Hematopoietic multipotent progenitor cell treated with erythropoietin and hydrocortisone succinate and interleukin-3 and kit ligand, for 15 days (in vitro differentiated cells): ENCODE results near the gene SHTN1.

Experiments
- DNase-seq: peaks from one replicate; pipeline ENCODE4 v3.0.0-alpha.2; 2015; ENCODE audit warnings: low spot score

The SHTN1 gene

GRCh38 chr10:117005026-117005526 is at the start of gene SHTN1:
Gene SHTN1 (minus strand): TSS chr10:117005187. CDS start chr10:117005079, 108 bp downstream.
- no peak for DNase-seq

- DNase-seq = no peak
Measured at GRCh38 chr10:117053482-117053881, 48.5 kb upstream of the SHTN1 start.

- DNase-seq = no peak
Measured at GRCh38 chr10:117047947-117048346, 43.0 kb upstream of the SHTN1 start.

GRCh38 chr10:117016266-117016665 is 11.3 kb upstream of the SHTN1 start:
- DNase-seq = no peak

GRCh38 chr10:117014835-117015234 is 9.8 kb upstream of the SHTN1 start:
- DNase-seq = no peak

GRCh38 chr10:117007080-117007479 is 2.1 kb upstream of the SHTN1 start:
- no peak for DNase-seq

GRCh38 chr10:117005527-117006055 is 604 bp upstream of the SHTN1 start:
- DNase-seq = no peak

- no peak for DNase-seq
Measured at GRCh38 chr10:117004227-117005025, 561 bp downstream of the SHTN1 start.

- DNase-seq = no peak
Measured at GRCh38 chr10:117003336-117003735, 1.7 kb downstream of the SHTN1 start.

- DNase-seq = no peak
Measured at GRCh38 chr10:117002206-117002605, 2.8 kb downstream of the SHTN1 start.

GRCh38 chr10:117001144-117001543 is 3.8 kb downstream of the SHTN1 start:
- no peak for DNase-seq

GRCh38 chr10:117000580-117000979 is 4.4 kb downstream of the SHTN1 start:
- no peak for DNase-seq

GRCh38 chr10:116998172-116998571 is 6.8 kb downstream of the SHTN1 start:
- DNase-seq = no peak

- no peak for DNase-seq
Measured at GRCh38 chr10:116997015-116997414, 8.0 kb downstream of the SHTN1 start.

- DNase-seq = no peak
Measured at GRCh38 chr10:116995648-116996047, 9.3 kb downstream of the SHTN1 start.

- no peak for DNase-seq
Measured at GRCh38 chr10:116994113-116994890, 10.7 kb downstream of the SHTN1 start.

GRCh38 chr10:116993610-116994009 is 11.4 kb downstream of the SHTN1 start:
- DNase-seq = no peak

- DNase-seq = no peak
Measured at GRCh38 chr10:116992183-116992582, 12.8 kb downstream of the SHTN1 start.

- DNase-seq = no peak
Measured at GRCh38 chr10:116990276-116990800, 14.6 kb downstream of the SHTN1 start.

- no peak for DNase-seq
Measured at GRCh38 chr10:116989439-116989838, 15.5 kb downstream of the SHTN1 start.

GRCh38 chr10:116988311-116988710 is 16.7 kb downstream of the SHTN1 start:
- DNase-seq = no peak

- DNase-seq = no peak
Measured at GRCh38 chr10:116985611-116986010, 19.4 kb downstream of the SHTN1 start.
